HL-60 (cell line): ENCODE results near the gene EHBP1L1.

Experiments used
- DNase-seq, 2 experiments: peaks; one replicate each; pipeline ENCODE4 v3.0.0-alpha.2; 2010 to 2020; ENCODE audit warnings: low read depth in 1 of 2, low spot score in 1 of 2
- H3K27ac ChIP-seq: fragments of 250-450 bp; sonication (Bioruptor Pico); replicated peaks from 2 replicates; pipeline ENCODE4 v1.5.1; 2020; ENCODE audit warnings: mild to moderate bottlenecking, moderate library complexity
- H3K27me3 ChIP-seq: fragments of 250-450 bp; sonication (Bioruptor Pico); 2 replicates; pipeline ENCODE4 v1.5.1; 2021; ENCODE audit warnings: mild to moderate bottlenecking, moderate library complexity; ENCODE audit not compliant: insufficient read depth, poor library complexity, severe bottlenecking
- H3K4me3 ChIP-seq: replicated peaks from 2 replicates; pipeline ENCODE4 v1.5.1; 2011; ENCODE audit warnings: mild to moderate bottlenecking, control low read depth, low read length; ENCODE audit not compliant: insufficient read depth
- CTCF ChIP-seq: IDR thresholded peaks from one replicate; pipeline ENCODE4 v1.5.1; 2011; ENCODE audit warnings: low read length, control low read depth, inconsistent platforms; ENCODE audit not compliant: insufficient read depth
- GABPA ChIP-seq: IDR thresholded peaks from 2 replicates; pipeline ENCODE4 v1.6.1; 2012; ENCODE audit warnings: low read depth
- POLR2AphosphoS5 ChIP-seq: IDR thresholded peaks from 2 replicates; pipeline ENCODE4 v1.6.1; 2012; ENCODE audit warnings: low read depth
- SPI1 ChIP-seq: IDR thresholded peaks from 2 replicates; pipeline ENCODE4 v1.6.1; 2012; ENCODE audit warnings: low read depth, mild to moderate bottlenecking, borderline replicate concordance
- TF ChIP-seq, protein P1 (sequence below): IDR thresholded peaks from 2 replicates; pipeline ENCODE4 v1.6.1; 2012; ENCODE audit warnings: low read depth; ENCODE audit not compliant: insufficient replicate concordance

Gene EHBP1L1

DNA sequence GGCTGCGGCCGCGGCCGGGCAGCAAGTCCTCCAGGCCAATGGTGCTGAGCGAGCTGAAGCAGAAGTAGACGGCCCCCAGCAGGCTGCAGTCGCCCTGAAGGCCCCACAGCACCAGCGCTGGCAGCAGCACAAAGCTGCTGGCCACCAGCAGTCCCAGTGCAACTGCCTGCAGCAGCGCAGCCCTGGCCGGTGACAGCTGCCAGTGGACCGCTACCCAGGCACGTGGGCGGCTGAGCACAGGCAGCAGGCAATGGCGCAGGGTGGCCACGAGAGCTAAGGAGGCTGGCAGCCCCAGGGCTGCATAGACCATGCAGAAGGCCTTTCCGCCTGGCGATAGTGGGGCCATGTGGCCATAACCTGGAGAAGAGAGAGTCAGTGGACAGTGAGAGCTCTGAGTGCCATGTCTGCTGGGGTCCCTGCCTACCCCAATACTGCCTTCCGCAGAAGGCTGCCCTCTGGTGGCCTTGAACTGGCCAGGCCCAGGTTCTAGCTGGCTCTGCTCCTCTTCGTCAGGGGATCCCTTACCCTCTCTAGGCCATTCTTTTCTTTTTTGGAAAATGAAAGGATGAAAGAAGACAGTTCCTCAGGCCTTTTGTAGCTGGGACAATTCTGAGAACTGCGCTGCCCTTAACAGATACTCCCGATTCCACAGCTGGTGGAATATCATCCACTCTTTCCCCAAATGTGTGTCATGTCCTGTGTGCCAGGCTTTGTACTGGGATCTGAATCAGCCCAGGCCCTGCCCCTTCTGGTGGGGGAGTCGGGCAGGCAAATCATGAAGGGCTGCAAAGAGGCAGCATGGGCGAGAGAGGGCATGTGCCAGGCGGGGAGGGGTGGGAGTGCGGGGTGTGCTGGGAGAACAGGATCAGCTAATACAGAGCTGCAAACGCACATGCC is 17.9 kb downstream of the EHBP1L1 start:
- H3K27ac ChIP-seq: no peak overlapping the region
- no peak for DNase-seq

GRCh38 chr11:65595131-65595530 is 19.3 kb downstream of the EHBP1L1 start:
- H3K27me3 ChIP-seq: no peaks in the 10 kb centered on the region
- H3K4me3 ChIP-seq: no peak overlapping the region
- 0 out of 2 replicates have a peak, but pooled peaks have one; percentile 34 for TF ChIP-seq POLR2AphosphoS5
- TF ChIP-seq GABPA: no peak
- no peak for DNase-seq
- H3K27ac ChIP-seq: no peak overlapping the region

More for the DNA sequence above, 17.9 kb downstream of the EHBP1L1 start:
- TF ChIP-seq CTCF (peak; percentile 69), SPI1 (no peak), POLR2AphosphoS5 (0 out of 2 replicates have a peak, but pooled peaks have one; percentile 29)
- TF ChIP-seq, protein P1, sequence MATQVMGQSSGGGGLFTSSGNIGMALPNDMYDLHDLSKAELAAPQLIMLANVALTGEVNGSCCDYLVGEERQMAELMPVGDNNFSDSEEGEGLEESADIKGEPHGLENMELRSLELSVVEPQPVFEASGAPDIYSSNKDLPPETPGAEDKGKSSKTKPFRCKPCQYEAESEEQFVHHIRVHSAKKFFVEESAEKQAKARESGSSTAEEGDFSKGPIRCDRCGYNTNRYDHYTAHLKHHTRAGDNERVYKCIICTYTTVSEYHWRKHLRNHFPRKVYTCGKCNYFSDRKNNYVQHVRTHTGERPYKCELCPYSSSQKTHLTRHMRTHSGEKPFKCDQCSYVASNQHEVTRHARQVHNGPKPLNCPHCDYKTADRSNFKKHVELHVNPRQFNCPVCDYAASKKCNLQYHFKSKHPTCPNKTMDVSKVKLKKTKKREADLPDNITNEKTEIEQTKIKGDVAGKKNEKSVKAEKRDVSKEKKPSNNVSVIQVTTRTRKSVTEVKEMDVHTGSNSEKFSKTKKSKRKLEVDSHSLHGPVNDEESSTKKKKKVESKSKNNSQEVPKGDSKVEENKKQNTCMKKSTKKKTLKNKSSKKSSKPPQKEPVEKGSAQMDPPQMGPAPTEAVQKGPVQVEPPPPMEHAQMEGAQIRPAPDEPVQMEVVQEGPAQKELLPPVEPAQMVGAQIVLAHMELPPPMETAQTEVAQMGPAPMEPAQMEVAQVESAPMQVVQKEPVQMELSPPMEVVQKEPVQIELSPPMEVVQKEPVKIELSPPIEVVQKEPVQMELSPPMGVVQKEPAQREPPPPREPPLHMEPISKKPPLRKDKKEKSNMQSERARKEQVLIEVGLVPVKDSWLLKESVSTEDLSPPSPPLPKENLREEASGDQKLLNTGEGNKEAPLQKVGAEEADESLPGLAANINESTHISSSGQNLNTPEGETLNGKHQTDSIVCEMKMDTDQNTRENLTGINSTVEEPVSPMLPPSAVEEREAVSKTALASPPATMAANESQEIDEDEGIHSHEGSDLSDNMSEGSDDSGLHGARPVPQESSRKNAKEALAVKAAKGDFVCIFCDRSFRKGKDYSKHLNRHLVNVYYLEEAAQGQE: no peak
- no peaks in the 10 kb centered on the region for H3K27me3 ChIP-seq
- H3K4me3 ChIP-seq: no peak overlapping the region

GRCh38 chr11:65595543-65596281 is 19.9 kb downstream of the EHBP1L1 start, which contains the start of gene KCNK7:
KCNK7 (minus strand) TSS chr11:65595800; CDS start chr11:65595772, 28 bp downstream.
- no peak for DNase-seq
- H3K27me3 ChIP-seq: no peaks in the 10 kb centered on the region
- no peak within 1 kb of the TSS for H3K4me3 ChIP-seq
- TF ChIP-seq CTCF (no peak), GABPA (no peak), SPI1 (no peak), POLR2AphosphoS5 (no peak; the same call in 1 of the 2 replicates)
- TF ChIP-seq, protein P1: no peak
- H3K27ac ChIP-seq: no peak within 1 kb of the TSS

- H3K27ac ChIP-seq: no peak overlapping the region
- TF ChIP-seq POLR2AphosphoS5: peak; percentile 3; the same call in 1 of the 2 replicates
- TF ChIP-seq CTCF: no peak
- TF ChIP-seq SPI1: no peak
- DNase-seq: no peak
These were observed 20.7 kb downstream of the EHBP1L1 start for GRCh38 chr11:65596520-65596919.

More at GRCh38 chr11:65596520-65596919, 20.7 kb downstream of the EHBP1L1 start:
- Histone ChIP-seq H3K27me3 (no peaks in the 10 kb centered on the region), H3K4me3 (no peak overlapping the region)
